Central memory CD8-positive, alpha-beta T cell (primary cell): ENCODE data around the gene OSBPL6.
A peak's percentile ranks its signal among the peaks of the same experiment; 100 is the strongest.
"Not testable (repeated sequence)": the region's sequence is repeated elsewhere in the genome, so short reads cannot be mapped to it uniquely, and the experiment has no call there.

ENCODE experiments used
- ATAC-seq: fragments of 150-1000 bp; cut with Tn5 transposase; replicated peaks from 2 replicates; pipeline ENCODE4 v1.10.0; 2022; ENCODE audit warnings: mild to moderate bottlenecking, moderate FRiP score, moderate number of reproducible peaks; ENCODE audit not compliant: poor library complexity, severe bottlenecking; ENCODE audit errors: extremely low read depth
- DNase-seq, 2 donors: peaks; one replicate each; pipeline ENCODE4 v3.0.0; 2021; ENCODE audit warnings: low spot score in 2 of 2
- H3K27ac Mint-ChIP-seq: one replicate; pipeline ENCODE4 v1.8.0; 2022; ENCODE audit warnings: low read depth, mild to moderate bottlenecking, moderate library complexity, mixed read lengths
- H3K27me3 Mint-ChIP-seq: one replicate; pipeline ENCODE4 v1.8.0; 2022; ENCODE audit warnings: mixed read lengths
- H3K36me3 Mint-ChIP-seq: one replicate; pipeline ENCODE4 v1.8.0; 2022; ENCODE audit warnings: mild to moderate bottlenecking, moderate library complexity, mixed read lengths; ENCODE audit not compliant: insufficient read depth
- H3K4me1 Mint-ChIP-seq: one replicate; pipeline ENCODE4 v1.8.0; 2022; ENCODE audit warnings: mixed read lengths
- H3K4me3 Mint-ChIP-seq: one replicate; pipeline ENCODE4 v1.8.0; 2022; ENCODE audit warnings: mild to moderate bottlenecking, moderate library complexity, mixed read lengths
- H3K9me3 Mint-ChIP-seq: one replicate; pipeline ENCODE4 v1.8.0; 2022; ENCODE audit warnings: mixed read lengths

OSBPL6 gene

DNA sequence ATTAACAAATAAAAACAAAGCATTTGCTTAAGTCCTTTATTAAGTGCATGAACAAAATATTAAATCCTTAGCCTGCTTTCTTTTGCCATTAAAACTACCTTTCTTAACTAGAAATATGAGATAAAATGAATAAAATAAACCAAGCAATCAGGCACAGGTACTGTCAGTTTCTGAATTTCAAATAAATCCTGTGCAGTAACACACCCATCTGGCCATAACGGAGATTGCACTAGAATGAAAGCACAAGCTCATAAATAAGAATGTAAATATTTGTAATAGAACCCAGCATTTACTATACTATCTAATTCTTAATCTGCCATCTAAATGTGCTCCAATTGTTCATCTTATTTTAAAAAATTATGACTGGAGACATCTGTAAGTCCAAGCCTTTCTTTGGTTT, 224.8 kb downstream of the OSBPL6 start:
- no peak overlapping the region for H3K27ac Mint-ChIP-seq
- no peak overlapping the region for H3K4me3 Mint-ChIP-seq
- no peak for DNase-seq
- H3K27me3 Mint-ChIP-seq, result no peaks in the 10 kb centered on the region
- peaks cover 23% of the 10 kb centered on the region for H3K4me1 Mint-ChIP-seq
- H3K36me3 Mint-ChIP-seq, result peaks cover 3% of the 10 kb centered on the region
- ATAC-seq, result no peak
- no peaks in the 10 kb centered on the region for H3K9me3 Mint-ChIP-seq

- Mint-ChIP-seq H3K27ac (no peak overlapping the region), H3K4me1 (peaks cover 11% of the 10 kb centered on the region), H3K27me3 (no peaks in the 10 kb centered on the region), H3K9me3 (peaks cover 4% of the 10 kb centered on the region), H3K4me3 (no peak overlapping the region), H3K36me3 (no peaks in the 10 kb centered on the region)
- ATAC-seq (no peak), DNase-seq (no peak)
These were observed 226.2 kb downstream of the OSBPL6 start for GRCh38 chr2:178420463-178420999.

- DNase-seq, result no peak
These were observed 227.8 kb downstream of the OSBPL6 start for GRCh38 chr2:178422097-178422496.

DNA sequence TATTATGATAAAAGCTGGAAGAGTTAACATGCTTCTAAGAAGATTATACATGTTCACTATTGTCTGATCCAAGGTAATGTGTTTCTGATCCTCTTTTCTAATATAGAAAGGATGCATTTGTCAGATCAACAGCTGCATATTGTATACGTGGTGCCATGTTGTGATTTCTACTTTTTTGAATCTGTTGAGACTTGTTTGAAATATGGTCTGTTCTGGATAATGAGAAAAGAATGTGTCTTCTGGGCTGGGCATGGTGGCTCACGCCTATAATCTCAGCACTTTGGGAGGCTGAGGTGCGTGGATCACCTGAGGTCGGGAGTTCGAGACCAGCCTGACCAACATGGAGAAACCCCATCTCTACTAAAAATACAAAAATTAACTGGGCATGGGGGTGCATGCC, 229.4 kb downstream of the OSBPL6 start:
- not testable (repeated sequence) for H3K4me1 Mint-ChIP-seq, H3K36me3 Mint-ChIP-seq, H3K4me3 Mint-ChIP-seq, DNase-seq, H3K27ac Mint-ChIP-seq, H3K27me3 Mint-ChIP-seq, ATAC-seq, H3K9me3 Mint-ChIP-seq

More at GRCh38 chr2:178422097-178422496, 227.8 kb downstream of the OSBPL6 start:
- Mint-ChIP-seq H3K36me3 (no peaks in the 10 kb centered on the region), H3K4me3 (no peak overlapping the region), H3K27ac (no peak overlapping the region), H3K4me1 (peaks cover 2% of the 10 kb centered on the region), H3K9me3 (peaks cover 8% of the 10 kb centered on the region), H3K27me3 (no peaks in the 10 kb centered on the region)
- ATAC-seq, result no peak

- ATAC-seq (no peak), DNase-seq (no peak)
- no peaks in the 10 kb centered on the region for H3K4me1 Mint-ChIP-seq
- no peak overlapping the region for H3K4me3 Mint-ChIP-seq
- H3K27me3 Mint-ChIP-seq, result no peaks in the 10 kb centered on the region
- H3K27ac Mint-ChIP-seq, result no peak overlapping the region
- peaks cover 8% of the 10 kb centered on the region for H3K9me3 Mint-ChIP-seq
- H3K36me3 Mint-ChIP-seq, result peaks cover 12% of the 10 kb centered on the region
These were observed 231.0 kb downstream of the OSBPL6 start for GRCh38 chr2:178425255-178425827.

GRCh38 chr2:178426388-178426787, 232.1 kb downstream of the OSBPL6 start:
- Mint-ChIP-seq H3K4me3 (no peak overlapping the region), H3K36me3 (peaks cover 22% of the 10 kb centered on the region), H3K9me3 (peaks cover 8% of the 10 kb centered on the region), H3K4me1 (no peaks in the 10 kb centered on the region), H3K27ac (no peak overlapping the region), H3K27me3 (no peaks in the 10 kb centered on the region)
- ATAC-seq, result no peak
- no peak for DNase-seq

GRCh38 chr2:178427458-178427857, 233.1 kb downstream of the OSBPL6 start:
- DNase-seq (no peak), ATAC-seq (no peak)
- Mint-ChIP-seq H3K27me3 (no peaks in the 10 kb centered on the region), H3K36me3 (peaks cover 24% of the 10 kb centered on the region), H3K4me1 (no peaks in the 10 kb centered on the region), H3K4me3 (no peak overlapping the region), H3K27ac (no peak overlapping the region), H3K9me3 (peaks cover 8% of the 10 kb centered on the region)

DNA sequence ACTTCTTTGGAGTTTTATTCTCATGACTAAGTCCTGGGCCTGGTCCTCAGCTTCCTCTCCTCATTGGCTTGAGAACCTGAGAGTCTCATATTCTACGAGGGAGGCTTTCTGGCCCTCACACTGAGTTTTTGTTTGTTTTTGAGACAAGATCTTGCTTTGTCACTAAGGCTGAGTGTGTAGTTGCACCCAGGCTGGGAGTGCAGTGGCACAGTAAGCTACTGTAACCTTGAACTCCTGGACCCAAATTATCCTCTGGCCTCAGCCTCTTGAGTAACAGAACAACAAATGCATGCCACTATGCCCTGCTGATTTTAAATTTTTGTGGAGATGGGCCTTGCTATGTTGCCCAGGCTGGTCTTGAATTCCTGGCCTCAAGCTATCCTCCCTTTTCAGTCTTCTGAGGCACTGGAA, 234.1 kb downstream of the OSBPL6 start:
- Mint-ChIP-seq H3K4me3 (no peak overlapping the region), H3K27me3 (no peaks in the 10 kb centered on the region), H3K27ac (no peak overlapping the region), H3K9me3 (peaks cover 8% of the 10 kb centered on the region), H3K36me3 (peaks cover 29% of the 10 kb centered on the region), H3K4me1 (no peaks in the 10 kb centered on the region)
- DNase-seq (no peak), ATAC-seq (no peak)

- Mint-ChIP-seq H3K9me3 (peaks cover 8% of the 10 kb centered on the region), H3K27ac (no peak overlapping the region), H3K36me3 (peaks cover 38% of the 10 kb centered on the region), H3K27me3 (no peaks in the 10 kb centered on the region), H3K4me3 (no peak overlapping the region), H3K4me1 (no peaks in the 10 kb centered on the region)
- DNase-seq (no peak), ATAC-seq (no peak)
These were observed 235.0 kb downstream of the OSBPL6 start for GRCh38 chr2:178429336-178429735.

DNA sequence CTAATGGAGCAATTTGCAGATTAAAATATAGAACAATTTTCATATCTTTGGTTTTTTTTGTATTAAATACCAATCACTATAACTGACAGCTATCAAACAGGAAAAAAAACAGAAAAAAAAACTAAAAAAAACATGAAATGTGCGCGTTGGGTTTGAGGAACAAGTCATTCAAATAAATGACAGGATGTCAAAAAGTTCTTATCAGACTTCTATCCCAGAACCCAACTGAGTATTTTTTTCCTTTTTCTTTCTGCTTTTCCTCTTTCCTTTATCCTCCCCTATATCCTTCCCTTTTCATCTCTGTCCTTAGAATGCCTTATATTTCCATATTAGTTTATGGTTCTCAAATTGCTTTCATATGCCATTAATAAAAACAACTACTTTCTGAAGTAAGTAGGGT, 242.3 kb downstream of the OSBPL6 start:
- peaks cover 43% of the 10 kb centered on the region for H3K36me3 Mint-ChIP-seq
- H3K4me3 Mint-ChIP-seq, result no peak overlapping the region
- H3K27me3 Mint-ChIP-seq, result no peaks in the 10 kb centered on the region

GRCh38 chr2:178441426-178441825, 247.1 kb downstream of the OSBPL6 start:
- peaks cover 30% of the 10 kb centered on the region for H3K36me3 Mint-ChIP-seq
- no peaks in the 10 kb centered on the region for H3K27me3 Mint-ChIP-seq
- ATAC-seq, result no peak
- no peak overlapping the region for H3K4me3 Mint-ChIP-seq
- H3K27ac Mint-ChIP-seq, result no peak overlapping the region
- no peaks in the 10 kb centered on the region for H3K9me3 Mint-ChIP-seq
- DNase-seq, result no peak
- H3K4me1 Mint-ChIP-seq, result no peaks in the 10 kb centered on the region

More for the DNA sequence above, 242.3 kb downstream of the OSBPL6 start:
- H3K27ac Mint-ChIP-seq, result no peak overlapping the region
- no peaks in the 10 kb centered on the region for H3K9me3 Mint-ChIP-seq
- ATAC-seq (no peak), DNase-seq (no peak)
- no peaks in the 10 kb centered on the region for H3K4me1 Mint-ChIP-seq

DNA sequence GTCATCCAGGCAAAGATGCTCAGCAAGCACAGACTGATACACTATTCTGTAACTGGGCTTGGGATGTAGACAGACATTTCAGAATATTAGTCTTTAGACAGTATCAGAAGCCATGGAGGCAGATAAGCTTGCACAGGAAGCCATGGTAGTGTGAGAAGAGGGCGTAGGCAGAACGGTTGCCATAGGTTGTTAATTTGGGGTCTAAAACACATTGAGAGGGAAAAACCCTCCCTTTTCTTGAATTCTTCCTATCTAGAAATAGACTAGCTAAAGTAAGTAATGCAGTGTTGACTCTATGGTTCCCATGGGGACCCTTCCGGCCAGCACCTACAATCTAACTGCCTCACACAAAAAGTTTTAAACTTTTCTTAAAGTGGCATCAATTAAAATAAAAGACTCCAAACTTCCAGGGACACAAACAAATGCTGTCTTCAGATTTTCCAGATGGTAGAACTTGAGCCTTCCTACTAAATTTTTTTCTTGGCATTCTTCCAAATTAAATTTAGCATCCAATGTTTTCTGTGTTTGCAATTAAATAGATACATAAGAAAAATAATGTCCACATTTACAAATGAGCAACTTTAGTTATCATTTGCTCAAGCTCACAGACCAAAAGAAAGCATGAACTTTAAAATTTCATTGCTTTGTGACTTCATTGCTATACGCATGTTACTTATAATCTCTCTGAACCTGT, 254.8 kb downstream of the OSBPL6 start:
- Mint-ChIP-seq H3K4me1 (peaks cover 32% of the 10 kb centered on the region), H3K27me3 (no peaks in the 10 kb centered on the region), H3K27ac (peak overlapping the region; percentile 50), H3K4me3 (peak overlapping the region; percentile 18), H3K9me3 (no peaks in the 10 kb centered on the region), H3K36me3 (peaks cover 14% of the 10 kb centered on the region)
- DNase-seq, result no peak
- ATAC-seq, result no peak
